GM18873 (cell line): ENCODE data around the gene CHD2.

Experiments used
- ATAC-seq: cut with Tn5 transposase; IDR thresholded peaks from one replicate; pipeline ENCODE4 v1.9.1; 2021; ENCODE audit warnings: mild to moderate bottlenecking, moderate library complexity, moderate number of reproducible peaks; ENCODE audit not compliant: unreplicated experiment, low FRiP score

The CHD2 gene

DNA sequence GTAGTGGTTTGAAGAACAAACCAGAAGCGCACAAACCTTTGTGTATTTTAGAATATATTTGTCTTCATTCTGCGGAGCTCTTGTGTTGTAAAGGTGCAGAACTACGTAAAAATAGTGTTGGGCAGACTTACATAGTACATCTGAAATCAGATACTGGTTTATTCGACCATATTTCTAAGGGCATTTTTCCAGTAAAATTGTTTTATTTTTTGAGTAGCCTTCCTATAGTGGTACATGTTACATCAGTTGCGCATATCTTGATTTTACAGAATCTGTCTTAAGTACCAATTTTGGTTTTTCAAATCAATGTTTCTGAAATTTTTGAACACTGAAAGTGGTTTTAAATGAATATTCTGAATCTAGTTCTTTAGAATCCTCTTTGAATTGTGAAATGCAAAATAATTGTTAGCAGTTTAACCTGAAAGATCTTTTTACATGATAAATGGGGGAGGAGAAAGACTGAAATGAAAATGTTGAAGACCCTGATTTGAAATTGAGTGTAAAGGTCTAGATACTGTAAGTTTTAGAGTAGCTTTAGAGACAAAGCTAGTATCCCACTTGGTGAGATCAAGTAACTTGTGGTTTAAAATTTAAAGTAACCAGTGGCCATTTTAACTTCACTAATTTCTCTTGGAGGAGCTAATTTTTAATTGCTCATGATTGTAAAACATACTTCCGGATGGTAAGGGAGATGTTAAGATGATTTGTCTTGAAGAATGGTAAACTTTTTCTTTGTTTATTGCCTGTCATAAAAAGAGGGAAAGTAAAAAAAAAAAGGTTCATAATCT lies 15.5 kb upstream of the CHD2 start:
- no peak for ATAC-seq

DNA sequence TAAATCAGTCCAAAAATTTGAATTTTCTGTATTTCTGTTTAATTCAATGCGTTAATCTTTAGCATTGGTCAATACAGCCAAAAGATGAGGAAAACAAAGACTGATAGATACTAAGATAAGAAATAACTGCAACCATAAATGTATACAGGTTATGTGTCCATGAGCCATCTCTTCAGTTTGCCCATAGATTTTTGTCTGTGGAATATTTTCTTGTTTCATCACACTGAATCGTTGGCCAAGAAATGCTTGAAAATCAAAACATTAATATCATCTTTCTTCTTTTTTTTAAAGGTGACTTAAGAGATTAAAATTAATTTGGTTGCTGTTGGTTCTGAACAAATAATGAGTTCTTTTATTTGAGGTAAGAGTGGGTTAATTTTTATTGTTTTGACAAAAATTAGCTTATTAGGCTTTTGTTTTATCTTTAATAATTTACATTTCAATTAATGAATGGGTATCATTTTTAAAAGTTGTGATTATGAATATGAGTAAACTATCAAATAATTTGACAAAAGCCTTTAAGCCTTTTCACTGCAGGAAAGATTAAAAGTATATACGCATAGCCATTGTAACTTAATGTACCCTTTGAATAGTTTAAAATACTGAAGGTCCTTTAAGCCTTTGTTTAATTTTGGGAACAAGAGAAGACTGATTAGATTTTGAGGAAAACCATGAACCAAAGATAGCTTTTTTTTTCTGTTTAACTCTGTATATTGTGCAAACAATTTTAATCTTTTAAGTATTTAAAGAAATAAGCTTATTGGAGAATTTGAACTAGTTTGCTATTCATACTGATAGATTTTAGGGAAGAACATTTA lies 14.7 kb upstream of the CHD2 start:
- no peak for ATAC-seq

DNA sequence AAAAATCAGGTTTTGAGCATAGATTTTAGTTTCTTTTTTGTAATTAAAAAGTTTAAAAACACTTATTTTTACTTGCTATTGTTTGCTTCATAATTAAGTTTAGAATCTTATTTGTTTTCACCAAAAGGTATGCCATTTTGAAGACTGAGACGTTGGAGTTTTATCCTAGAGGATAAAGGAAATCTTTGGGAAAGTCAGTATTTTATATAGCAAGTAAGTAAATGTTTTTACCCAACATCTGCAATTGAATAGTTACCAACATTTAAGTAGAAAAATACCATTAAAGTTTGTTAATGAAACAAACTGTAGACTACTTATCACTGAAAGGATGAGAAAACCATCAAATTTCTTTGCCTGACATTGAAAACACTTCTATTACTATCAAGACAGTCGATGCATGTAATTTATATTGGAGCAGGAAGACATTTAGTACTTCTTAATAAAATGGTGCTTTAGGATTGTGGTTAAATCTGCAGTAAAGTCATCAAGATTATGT lies 14.0 kb upstream of the CHD2 start:
- ATAC-seq = no peak

DNA sequence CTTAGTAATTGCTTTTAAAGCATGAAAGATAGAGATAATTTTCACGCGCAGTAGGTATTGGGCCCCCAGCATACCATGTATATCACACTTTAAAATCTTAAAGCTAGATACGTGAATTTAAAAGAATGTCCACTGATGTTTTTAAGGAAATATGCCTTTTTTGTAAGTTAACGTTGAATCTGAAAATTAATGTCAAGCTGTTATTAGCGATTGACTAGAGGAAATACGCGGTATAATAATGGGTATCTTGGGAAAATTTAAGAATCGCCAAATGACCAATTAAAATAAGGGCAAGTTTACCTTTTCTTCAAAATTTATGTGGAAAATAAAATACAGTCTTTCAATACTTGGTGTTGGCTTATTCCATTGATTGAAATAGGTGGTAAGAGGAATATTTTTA lies 13.3 kb upstream of the CHD2 start:
- no peak for ATAC-seq

DNA sequence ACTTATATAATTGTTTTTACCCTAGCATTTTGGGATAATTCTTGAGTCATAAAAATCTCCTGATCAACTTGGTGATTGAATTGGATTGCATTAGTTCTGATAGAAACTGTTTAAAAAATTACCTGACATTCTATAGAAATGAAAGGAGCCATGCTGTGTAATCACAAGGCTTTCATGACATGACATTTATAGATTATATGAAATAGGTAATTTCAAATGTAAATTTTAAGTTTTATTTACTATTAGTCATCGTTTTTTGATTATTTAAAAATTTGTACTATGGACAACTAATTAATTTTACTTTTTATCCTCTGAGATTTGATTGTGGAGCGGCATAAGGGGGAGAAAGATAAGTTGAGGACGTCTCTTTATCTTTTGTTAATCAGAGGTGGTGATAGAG lies 12.3 kb upstream of the CHD2 start:
- no peak for ATAC-seq

DNA sequence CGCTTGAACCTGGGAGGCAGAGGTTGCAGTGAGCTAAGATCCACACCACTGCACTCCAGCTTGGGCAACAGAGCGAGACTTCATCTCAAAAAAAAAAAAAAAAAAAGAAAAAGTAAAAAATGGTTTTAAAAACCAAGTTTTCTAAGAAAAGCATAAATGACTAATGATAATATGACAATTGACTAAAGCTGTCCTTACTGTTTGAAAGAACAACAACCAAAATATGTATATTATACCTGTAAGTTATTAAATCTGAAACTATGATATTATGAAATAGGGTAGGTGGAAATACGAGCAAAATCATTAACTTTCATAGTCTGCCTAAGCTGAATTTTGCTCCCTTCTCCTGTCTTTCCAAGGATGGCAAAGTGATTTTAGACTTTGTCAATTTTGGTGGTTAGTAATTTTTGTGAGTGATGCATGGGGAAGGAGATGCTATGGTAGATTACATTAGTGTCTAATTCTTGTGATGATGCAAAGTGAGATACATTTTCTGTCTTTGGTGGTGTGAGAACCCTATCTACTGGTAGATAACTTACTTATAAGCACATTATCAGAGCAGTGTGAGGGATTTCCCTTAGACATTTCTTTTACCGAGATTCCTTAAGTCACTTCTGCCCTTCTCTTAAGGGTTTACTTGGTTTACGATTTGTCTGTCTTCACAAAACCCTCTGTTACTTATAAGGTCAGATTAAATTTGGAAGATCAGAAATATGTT lies 10.6 kb upstream of the CHD2 start:
- ATAC-seq = no peak

DNA sequence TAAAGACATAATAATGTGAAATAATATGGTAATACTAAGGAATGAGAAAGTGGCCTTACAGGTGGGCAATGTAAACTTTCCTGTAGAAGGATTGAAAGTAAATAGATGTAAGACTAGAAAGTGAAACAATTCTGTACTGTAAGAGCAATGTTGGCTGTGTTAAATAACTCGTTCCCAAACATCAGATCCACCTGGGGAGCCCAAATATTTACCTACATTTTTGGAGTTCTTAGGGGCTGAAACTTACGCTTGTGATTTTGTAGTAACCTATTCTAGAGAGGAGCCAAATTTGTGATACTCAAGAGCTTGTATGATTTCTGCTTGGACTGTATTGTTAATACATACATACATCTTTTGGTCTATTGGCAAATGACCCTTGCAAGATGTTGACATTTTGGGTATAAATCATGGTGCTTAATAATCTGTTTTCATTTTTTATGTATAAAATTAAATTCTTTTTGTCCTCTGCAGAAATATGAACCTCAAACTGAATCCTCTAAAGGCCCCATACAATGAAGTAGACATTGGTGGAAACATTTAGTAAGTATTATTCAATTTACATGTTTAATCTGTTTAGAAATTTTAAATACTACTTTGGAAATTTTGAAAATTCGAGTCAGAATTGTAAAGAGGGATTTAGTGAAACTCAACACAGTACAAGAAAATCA lies 8.5 kb upstream of the CHD2 start:
- ATAC-seq = no peak

DNA sequence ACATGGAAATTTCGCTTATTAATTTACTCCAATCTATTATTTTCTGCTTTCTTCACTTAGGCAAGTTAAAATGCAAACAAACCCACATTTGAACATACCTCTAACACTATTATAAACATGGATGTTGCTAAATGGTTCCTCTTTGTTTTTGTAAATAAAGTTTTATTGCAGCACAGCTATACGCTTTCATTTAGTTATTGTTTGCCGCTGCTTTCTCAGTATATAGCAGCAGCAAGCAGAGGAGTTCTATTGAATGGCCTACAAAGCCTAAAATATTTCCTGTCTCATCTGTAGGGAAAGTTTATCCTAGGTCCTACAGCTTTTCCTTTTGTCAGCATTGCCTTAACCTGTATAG lies 7.9 kb upstream of the CHD2 start:
- ATAC-seq = no peak

DNA sequence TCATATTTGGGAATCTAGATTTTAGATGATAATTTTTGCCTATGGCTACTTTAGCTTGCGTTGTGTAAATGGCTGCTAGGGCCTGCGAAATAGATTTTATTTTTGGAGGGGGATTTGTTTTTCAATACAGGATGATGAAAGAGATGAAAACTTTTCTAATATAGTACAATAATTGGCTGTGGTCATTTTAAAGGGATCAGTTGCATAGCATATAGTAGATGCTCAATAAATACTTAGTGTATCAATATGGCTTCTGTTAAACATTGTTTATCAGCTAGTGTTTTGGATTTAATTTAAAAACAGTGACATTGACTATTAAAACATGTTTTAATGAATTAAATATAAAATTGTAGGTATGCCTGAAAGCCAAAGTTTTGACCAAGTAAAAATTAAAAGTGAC lies 6.9 kb upstream of the CHD2 start:
- ATAC-seq = no peak

DNA sequence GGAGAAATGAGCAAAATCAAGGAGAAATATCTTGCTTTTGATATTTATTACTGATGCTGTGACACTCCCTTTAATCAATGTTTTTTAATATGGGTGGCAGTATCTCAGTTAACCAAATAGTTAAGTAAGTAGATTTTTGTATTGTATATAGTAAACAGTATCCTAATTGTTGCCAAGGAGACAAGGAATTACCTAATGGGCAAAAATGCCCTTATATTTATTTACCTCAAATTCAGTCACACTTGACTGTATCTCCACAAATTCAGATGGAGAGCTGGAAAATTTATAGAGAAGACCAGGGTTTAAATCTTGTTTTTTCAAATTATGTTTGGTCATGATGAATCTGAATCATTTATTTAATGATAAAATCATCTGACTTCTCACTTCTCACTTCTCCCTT lies 3.6 kb upstream of the CHD2 start:
- ATAC-seq = no peak

DNA sequence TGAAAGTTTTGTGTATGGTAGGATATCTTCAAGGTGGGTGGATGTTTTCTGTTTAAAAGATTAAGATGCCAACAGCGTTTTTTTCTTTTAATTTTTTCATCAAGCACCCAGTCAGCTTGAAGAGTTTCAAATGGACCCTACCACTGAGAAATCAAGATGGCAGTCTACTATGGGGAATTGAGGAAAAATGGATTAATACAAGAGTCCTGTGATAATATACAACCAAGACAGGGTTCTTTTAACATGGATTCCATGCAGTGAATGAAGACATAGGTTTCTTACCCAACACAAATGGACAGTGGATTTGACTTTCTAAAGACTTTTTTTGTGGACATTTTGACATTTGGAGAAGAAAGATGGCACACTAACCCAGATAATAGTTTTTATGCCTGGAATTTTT lies 2.5 kb upstream of the CHD2 start:
- ATAC-seq = no peak

DNA sequence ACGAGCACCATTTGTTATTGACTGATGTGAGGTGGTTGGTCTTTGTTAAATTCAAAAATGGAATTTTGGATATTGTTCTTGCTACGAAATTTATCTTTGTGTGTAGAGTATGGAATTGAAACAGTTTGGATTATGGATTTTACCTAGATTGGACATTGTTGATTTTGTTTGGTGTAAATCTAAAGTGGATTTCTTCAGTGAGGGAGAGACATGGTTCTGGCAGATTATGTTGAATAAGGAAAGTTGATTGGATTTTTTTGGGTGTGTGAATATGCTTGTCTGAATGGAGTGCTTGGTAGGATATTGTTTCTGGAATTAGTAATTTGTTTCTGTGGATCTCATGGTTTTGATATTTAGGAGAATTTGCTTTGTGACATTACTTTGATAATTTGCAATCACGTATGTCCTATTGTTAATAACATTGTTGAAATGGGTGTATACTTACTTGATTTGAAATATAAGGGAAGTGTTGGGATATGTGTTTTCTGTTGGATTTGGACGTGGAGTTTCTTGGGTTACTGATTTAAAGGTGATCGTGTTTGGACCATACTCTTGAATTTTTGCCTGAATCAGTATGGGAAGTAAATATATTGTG lies 1.0 kb upstream of the CHD2 start:
- no peak for ATAC-seq

DNA sequence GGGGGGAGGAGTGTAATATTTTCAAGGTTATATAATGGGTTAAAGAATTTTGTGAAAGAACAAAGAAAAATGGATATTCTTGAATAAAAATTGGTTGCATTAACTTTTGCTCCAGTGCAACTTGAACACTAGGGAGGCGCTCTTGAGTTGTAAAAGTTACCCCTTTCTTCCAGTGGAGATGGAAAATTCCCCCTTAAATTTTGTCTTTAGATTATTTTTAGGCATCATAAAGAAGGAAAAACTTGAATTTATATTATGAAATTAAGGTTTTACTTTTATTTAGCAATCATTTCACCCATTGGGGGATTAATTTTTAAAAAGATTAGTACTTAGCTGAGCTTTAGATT lies 550 bp upstream of the CHD2 start:
- ATAC-seq = no peak

DNA sequence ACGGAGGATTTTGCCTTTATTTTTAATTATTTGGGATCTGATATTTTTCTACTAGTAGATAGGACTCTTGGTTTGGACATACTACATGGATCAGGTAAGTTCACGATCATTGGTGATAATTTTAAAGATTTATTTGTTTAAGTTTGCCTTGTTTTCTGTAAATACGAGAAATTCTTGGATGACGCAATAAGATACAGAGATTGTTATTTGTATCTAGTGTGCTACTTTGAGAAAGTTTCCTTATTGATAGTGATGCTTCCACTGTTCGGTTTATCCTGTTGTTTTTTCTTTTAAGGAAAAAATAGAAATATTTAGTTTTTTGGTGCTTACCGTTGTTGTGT lies 577 bp downstream of the CHD2 start:
- ATAC-seq = no peak

DNA sequence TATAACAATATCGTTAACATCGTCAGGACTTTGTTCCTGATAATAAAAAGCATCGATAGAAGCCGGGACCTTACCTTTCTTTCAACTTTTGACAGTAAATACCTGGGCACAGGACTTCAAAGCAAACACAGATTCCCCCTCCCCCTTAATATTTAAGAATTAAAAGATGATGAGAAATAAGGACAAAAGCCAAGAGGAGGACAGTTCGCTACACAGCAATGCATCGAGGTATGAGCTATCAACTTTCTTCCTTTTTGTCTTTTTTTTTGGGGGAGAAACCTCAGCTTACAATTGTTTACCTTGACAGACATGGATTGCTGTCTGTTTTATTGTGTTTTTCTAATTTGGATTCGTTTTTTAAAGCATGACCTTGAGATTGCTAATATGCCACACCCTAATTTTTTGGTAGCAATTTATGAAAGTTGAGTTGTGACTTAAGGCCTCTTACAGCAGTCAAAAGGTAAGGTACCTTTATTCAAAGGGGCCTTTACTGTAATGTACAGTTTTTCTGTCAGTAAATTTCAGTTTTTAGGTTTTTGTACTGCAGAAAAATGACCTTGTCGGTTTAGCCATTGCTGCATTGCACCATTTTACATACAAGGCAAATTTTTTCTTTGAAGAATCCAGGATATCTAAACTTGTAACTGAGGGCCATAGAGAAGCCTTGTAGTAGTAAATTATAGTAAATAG lies 1.1 kb downstream of the CHD2 start:
- no peak for ATAC-seq

DNA sequence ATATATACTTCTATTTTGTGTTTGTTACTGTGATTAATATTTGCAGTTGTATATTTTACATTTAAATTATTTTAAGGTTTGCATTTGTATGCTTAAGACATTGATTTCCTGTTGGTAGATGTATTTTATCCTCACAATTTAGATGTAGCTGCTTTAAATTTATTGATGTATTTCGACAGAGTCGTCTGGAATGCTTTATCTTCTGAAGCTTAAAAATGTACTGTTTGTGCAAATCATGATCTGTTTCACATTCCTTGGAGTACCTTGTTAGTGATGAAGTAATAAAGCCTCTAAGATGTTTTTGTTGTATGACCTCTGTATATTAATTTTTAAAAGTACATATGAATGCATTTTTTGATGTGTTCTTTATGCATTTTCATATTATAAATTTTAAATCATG lies 1.9 kb downstream of the CHD2 start:
- ATAC-seq = no peak

DNA sequence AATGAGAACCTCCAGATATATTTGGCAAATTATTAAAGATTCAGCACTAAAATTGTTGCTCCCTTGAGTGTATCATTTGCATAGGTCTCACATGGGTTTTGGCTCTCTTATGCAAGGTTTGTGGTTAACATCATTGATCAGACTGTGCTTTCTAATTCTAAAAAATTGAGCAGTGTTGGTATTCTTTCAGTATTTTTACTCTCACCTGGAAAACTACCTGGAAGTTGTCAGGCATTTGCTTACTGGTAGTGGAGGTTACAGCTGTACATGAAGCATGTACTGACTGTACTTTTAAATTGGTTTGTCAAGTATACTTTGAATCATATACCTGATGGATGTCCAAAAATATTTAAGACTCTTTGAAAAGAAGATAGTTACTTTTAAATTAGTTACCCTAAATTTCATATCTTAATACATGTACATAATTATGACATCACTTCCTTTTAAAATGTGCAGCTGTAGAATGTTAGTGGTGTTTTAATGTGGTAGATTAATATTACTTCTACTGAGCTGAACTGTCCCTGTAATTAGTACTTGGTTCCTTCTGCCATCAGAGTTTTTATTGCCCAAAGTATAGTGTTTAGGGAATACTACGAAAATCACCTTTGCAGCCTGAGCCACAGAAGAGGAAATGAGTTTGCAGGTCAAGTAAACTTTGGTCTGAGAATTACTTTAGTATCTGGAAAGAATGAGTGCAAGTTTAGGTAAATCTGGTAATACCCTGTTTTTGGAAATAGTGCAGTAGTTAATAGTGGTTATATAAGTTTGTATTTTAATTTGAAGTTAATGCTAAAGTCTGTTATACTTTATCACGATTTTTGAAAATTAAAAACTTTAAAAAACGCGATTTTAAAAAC lies 2.8 kb downstream of the CHD2 start:
- no peak for ATAC-seq

DNA sequence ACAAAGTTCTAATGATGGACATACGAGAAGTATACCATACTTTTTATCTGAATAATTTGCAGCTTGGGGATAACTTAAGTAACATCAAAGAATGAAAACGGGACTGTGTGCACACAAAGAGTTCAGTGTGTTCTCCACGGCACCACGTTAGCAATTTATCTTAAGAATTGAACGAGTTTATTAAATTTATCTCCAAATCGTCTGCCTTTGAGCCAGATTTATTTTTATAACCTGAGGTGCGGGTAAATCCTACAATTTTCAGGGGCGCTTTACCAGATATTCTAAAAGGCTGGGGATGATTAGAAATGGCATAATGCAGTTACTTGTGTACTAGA lies 3.5 kb downstream of the CHD2 start:
- no peak for ATAC-seq
